MG63 (cell line): ENCODE measurements around the gene KIFC3. TPM values are rescaled to one million over a fixed set of nuclear protein-coding genes. Genes with fewer than 3 reads are reported as not detected.

ENCODE experiments used
- DNase-seq: peaks from one replicate; pipeline ENCODE4 v3.0.0-alpha.2; 2020
- H3K27me3 ChIP-seq: fragments of 250-450 bp; sonication (Bioruptor Pico); 2 replicates; pipeline ENCODE4 v1.5.1; 2020; ENCODE audit warnings: mild to moderate bottlenecking, moderate library complexity
- H3K36me3 ChIP-seq: fragments of 250-450 bp; sonication (Bioruptor Pico); 2 replicates; pipeline ENCODE4 v1.5.1; 2020; ENCODE audit warnings: mild to moderate bottlenecking, moderate library complexity
- H3K4me3 ChIP-seq: fragments of 250-450 bp; sonication (Bioruptor Pico); 2 replicates; pipeline ENCODE4 v1.5.1; 2020; ENCODE audit warnings: mild to moderate bottlenecking, moderate library complexity
- H3K9me3 ChIP-seq: fragments of 250-450 bp; sonication (Bioruptor Pico); 2 replicates; pipeline ENCODE4 v1.5.1; 2020; ENCODE audit warnings: mild to moderate bottlenecking, moderate library complexity
- total RNA-seq: library from RNA; depleted of rRNA; stranded (reverse); fragments of >200 nt; shearing (Covaris generic); gene quantifications from 2 replicates; pipeline ENCODE4 v1.2.3, GENCODE V29; 2014; ENCODE audit warnings: low replicate concordance

Gene KIFC3
- total RNA-seq, 1 experiment from 2014 or later: 322 TPM

- DNase-seq: no peak
- no peaks in the 10 kb centered on the region for H3K36me3 ChIP-seq
- no peaks in the 10 kb centered on the region for H3K9me3 ChIP-seq
- no peaks in the 10 kb centered on the region for H3K27me3 ChIP-seq
- H3K4me3 ChIP-seq: no peak overlapping the region
Measured at GRCh38 chr16:57828272-57829161, 26.2 kb upstream of the KIFC3 start.

- H3K36me3 ChIP-seq: no peaks in the 10 kb centered on the region
- H3K9me3 ChIP-seq: no peaks in the 10 kb centered on the region
- DNase-seq: no peak
- no peaks in the 10 kb centered on the region; the same call in 1 of the 2 replicates for H3K27me3 ChIP-seq
- H3K4me3 ChIP-seq: no peak overlapping the region
Measured at GRCh38 chr16:57826706-57827625, 24.7 kb upstream of the KIFC3 start.

- no peak overlapping the region for H3K4me3 ChIP-seq
- no peak for DNase-seq
- no peaks in the 10 kb centered on the region; the same call in 1 of the 2 replicates for H3K27me3 ChIP-seq
- H3K36me3 ChIP-seq: no peaks in the 10 kb centered on the region
- H3K9me3 ChIP-seq: no peaks in the 10 kb centered on the region
Measured at GRCh38 chr16:57826052-57826451, 23.8 kb upstream of the KIFC3 start.

- Histone ChIP-seq H3K36me3 (no peaks in the 10 kb centered on the region), H3K27me3 (no peaks in the 10 kb centered on the region; the same call in 1 of the 2 replicates), H3K9me3 (no peaks in the 10 kb centered on the region), H3K4me3 (no peak overlapping the region)
- no peak for DNase-seq
Measured at GRCh38 chr16:57825298-57826044, 23.2 kb upstream of the KIFC3 start.

- H3K27me3 ChIP-seq: no peaks in the 10 kb centered on the region; the same call in 1 of the 2 replicates
- H3K9me3 ChIP-seq: no peaks in the 10 kb centered on the region
- no peak overlapping the region for H3K4me3 ChIP-seq
- no peaks in the 10 kb centered on the region for H3K36me3 ChIP-seq
- no peak for DNase-seq
Measured at GRCh38 chr16:57824888-57825287, 22.6 kb upstream of the KIFC3 start.

GRCh38 chr16:57823836-57824235, 21.5 kb upstream of the KIFC3 start:
- peak; percentile 88 for DNase-seq
- H3K36me3 ChIP-seq: no peaks in the 10 kb centered on the region
- no peaks in the 10 kb centered on the region for H3K9me3 ChIP-seq
- no peak overlapping the region for H3K4me3 ChIP-seq
- H3K27me3 ChIP-seq: no peaks in the 10 kb centered on the region; the same call in 1 of the 2 replicates

- H3K36me3 ChIP-seq: no peaks in the 10 kb centered on the region
- no peaks in the 10 kb centered on the region; the same call in 1 of the 2 replicates for H3K27me3 ChIP-seq
- H3K4me3 ChIP-seq: no peak overlapping the region
- DNase-seq: no peak
- H3K9me3 ChIP-seq: no peaks in the 10 kb centered on the region
Measured at GRCh38 chr16:57822856-57823255, 20.6 kb upstream of the KIFC3 start.

GRCh38 chr16:57822018-57822553, 19.8 kb upstream of the KIFC3 start:
- Histone ChIP-seq H3K27me3 (no peaks in the 10 kb centered on the region; the same call in 1 of the 2 replicates), H3K4me3 (no peak overlapping the region), H3K9me3 (no peaks in the 10 kb centered on the region), H3K36me3 (no peaks in the 10 kb centered on the region)
- no peak for DNase-seq

GRCh38 chr16:57821149-57821971, 19.1 kb upstream of the KIFC3 start:
- Histone ChIP-seq H3K36me3 (no peaks in the 10 kb centered on the region), H3K4me3 (no peak overlapping the region), H3K27me3 (no peaks in the 10 kb centered on the region; the same call in 1 of the 2 replicates), H3K9me3 (no peaks in the 10 kb centered on the region)
- DNase-seq: no peak

GRCh38 chr16:57818377-57819064, 16.2 kb upstream of the KIFC3 start:
- Histone ChIP-seq H3K4me3 (no peak overlapping the region), H3K9me3 (no peaks in the 10 kb centered on the region), H3K27me3 (no peaks in the 10 kb centered on the region; the same call in 1 of the 2 replicates), H3K36me3 (no peaks in the 10 kb centered on the region)
- no peak for DNase-seq

GRCh38 chr16:57817680-57818079, 15.4 kb upstream of the KIFC3 start:
- Histone ChIP-seq H3K27me3 (no peaks in the 10 kb centered on the region), H3K9me3 (no peaks in the 10 kb centered on the region), H3K36me3 (no peaks in the 10 kb centered on the region), H3K4me3 (no peak overlapping the region)
- no peak for DNase-seq

- H3K4me3 ChIP-seq: no peak overlapping the region
Measured at GRCh38 chr16:57815987-57816745, 13.9 kb upstream of the KIFC3 start.

GRCh38 chr16:57814896-57815295, 12.6 kb upstream of the KIFC3 start:
- Histone ChIP-seq H3K4me3 (no peak overlapping the region), H3K27me3 (no peaks in the 10 kb centered on the region), H3K9me3 (no peaks in the 10 kb centered on the region), H3K36me3 (no peaks in the 10 kb centered on the region)
- DNase-seq: no peak

More at GRCh38 chr16:57815987-57816745, 13.9 kb upstream of the KIFC3 start:
- H3K9me3 ChIP-seq: no peaks in the 10 kb centered on the region
- DNase-seq: peak; percentile 100
- no peaks in the 10 kb centered on the region for H3K27me3 ChIP-seq
- H3K36me3 ChIP-seq: no peaks in the 10 kb centered on the region

- no peak overlapping the region for H3K4me3 ChIP-seq
- H3K27me3 ChIP-seq: no peaks in the 10 kb centered on the region
- DNase-seq: no peak
- H3K9me3 ChIP-seq: no peaks in the 10 kb centered on the region
- H3K36me3 ChIP-seq: no peaks in the 10 kb centered on the region
Measured at GRCh38 chr16:57813466-57813865, 11.2 kb upstream of the KIFC3 start.
